PC-9 (cell line): Measurements from ENCODE around the gene WDR53.

Experiments
- CTCF ChIP-seq: fragments of 200-600 bp; sonication (generic); conservative IDR thresholded peaks from 2 replicates; pipeline ENCODE4 v1.6.1; 2017; ENCODE audit warnings: mixed run types, antibody characterized with exemption, mild to moderate bottlenecking, moderate library complexity
- EZH2 ChIP-seq: fragments of 200-600 bp; sonication (generic); IDR thresholded peaks from 2 replicates; pipeline ENCODE4 v1.8.0; 2017; ENCODE audit warnings: antibody characterized with exemption, low read depth

GRCh38 chr3:196528639-196529233, 39.6 kb downstream of the WDR53 start:
- TF ChIP-seq CTCF (peak; percentile 89), EZH2 (no peak)
